Heart left ventricle (tissue), 13 donors: ENCODE measurements around the gene WDR86.

Experiments used
- CTCF ChIP-seq, 12 donors: fragments of 200-600 bp; sonication (generic) in 4 of 12; IDR thresholded peaks; one replicate each; pipeline versions ENCODE4 v1.5.0 to v1.8.0; 2018 to 2022; ENCODE audit warnings: antibody characterized with exemption in 12 of 12, mild to moderate bottlenecking in 5 of 12
- POLR2A ChIP-seq, 2 donors: fragments of 450-650 bp; IDR thresholded peaks; one replicate each; pipeline ENCODE4 v1.6.1; 2017; ENCODE audit warnings: antibody characterized with exemption in 2 of 2, mild to moderate bottlenecking in 2 of 2, moderate library complexity in 2 of 2
- donor health status: ischemic (EF 13 %, LVEDD 7.1; RV severe dilation, severe dysfunction).
- donor health status: DM: no; HTN: yes; CAD: no.
- donor health status: DM: no; HTN: no; CAD: no.
- donor health status: ischemic (EF 25% LVEDD 6.9; RV normal size, moderate dysfunction).
- donor health status: ischemic (EF 25% LVEDD 5.7; RV mildly dilated, moderate dysfunction).
- donor health status: ischemic (EF 35%, LVEDD 5.7; RV mildly dilated, moderate dysfunction).
- donor health status: nonischemic (EF 11% LVEDD 7.7; RV severe dilation, severe dysfunction).
- donor health status: DM: yes; HTN: yes; CAD: no.
- donor health status: PGD.
- donor health status: ischemic (EF 29% LVEDD 5.4; RV normal size, mild dysfunction).
- donor health status: nonischemic (EF 23%, LVEDD 6.1; RV moderate dilation, normal function).

DNA sequence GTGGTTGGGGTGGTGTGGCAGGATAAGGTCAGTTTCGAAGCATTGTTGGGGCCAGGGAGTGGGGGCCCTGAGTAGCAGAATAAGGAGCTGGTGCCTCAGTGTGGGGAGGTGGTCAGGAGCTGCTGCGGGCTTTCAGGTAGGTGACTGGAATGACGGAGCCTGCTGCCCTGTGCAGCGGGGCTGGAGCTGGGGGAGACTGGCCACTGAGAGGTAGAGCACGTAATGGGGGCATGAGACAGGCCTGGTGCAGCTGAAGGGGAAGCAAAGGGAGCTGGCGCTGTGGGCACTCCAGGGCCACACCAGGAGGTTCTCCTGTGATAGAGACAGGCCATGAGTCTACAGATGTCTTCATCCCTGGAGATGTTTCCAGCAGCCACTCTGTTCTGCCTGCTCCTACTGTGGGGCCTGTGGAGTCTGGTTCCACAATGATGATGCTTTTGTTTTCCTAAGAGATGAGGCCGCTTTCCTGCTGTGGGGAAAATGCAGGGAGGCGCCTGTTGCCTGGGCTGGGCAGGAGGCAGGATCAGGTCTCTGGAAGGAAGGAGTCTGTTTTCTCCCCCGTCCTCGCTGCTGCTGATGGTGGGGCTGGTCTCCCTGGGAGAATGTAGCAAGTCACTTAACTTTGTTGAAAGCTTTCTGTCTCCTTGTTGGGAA, 37.1 kb downstream of the WDR86 start:
- TF ChIP-seq CTCF (IDR thresholded peaks at IDR 0.05) (no peak), POLR2A (IDR thresholded peaks at IDR 0.05) (no peak)
